GM12878 (cell line): ENCODE measurements around the gene MCTS1. TPM values are rescaled to one million over a fixed set of nuclear protein-coding genes. Genes with fewer than 3 reads are reported as not detected.

Source experiments
- ATF7 ChIP-seq: fragments of 450-650 bp; IDR thresholded peaks from 2 replicates; pipeline ENCODE4 v1.6.1; 2016; ENCODE audit warnings: low read depth, mild to moderate bottlenecking
- CBX5 ChIP-seq: sonication (generic); IDR thresholded peaks from 2 replicates; pipeline ENCODE4 v1.6.1; 2016; ENCODE audit warnings: low read depth, moderate library complexity, mild to moderate bottlenecking, inconsistent platforms
- CREB1 ChIP-seq: IDR thresholded peaks from 2 replicates; pipeline ENCODE4 v1.6.1; 2012; ENCODE audit warnings: low read depth, mild to moderate bottlenecking, inconsistent platforms
- EZH2 ChIP-seq: IDR thresholded peaks from 2 replicates; pipeline ENCODE4 v1.6.1; 2012; ENCODE audit warnings: low read depth, mild to moderate bottlenecking, control low read depth, inconsistent platforms, low read length, borderline replicate concordance; ENCODE audit not compliant: control insufficient read depth
- FOXK2 ChIP-seq: fragments of 450-650 bp; IDR thresholded peaks from 2 replicates; pipeline ENCODE4 v1.6.1; 2017; ENCODE audit warnings: mild to moderate bottlenecking, moderate library complexity
- GABPA ChIP-seq: IDR thresholded peaks from 2 replicates; pipeline ENCODE4 v1.6.1; 2014; ENCODE audit warnings: antibody characterized with exemption, low read depth, mild to moderate bottlenecking, inconsistent platforms
- IKZF2 ChIP-seq, 2 experiments: fragments of 450-650 bp; IDR thresholded peaks; 2 replicates each; pipeline ENCODE4 v1.6.1; 2017; ENCODE audit warnings: mild to moderate bottlenecking in 2 of 2, moderate library complexity in 2 of 2
- KAT2A ChIP-seq: conservative IDR thresholded peaks from 2 replicates; pipeline ENCODE4 v1.6.1; 2011; ENCODE audit warnings: low read depth, low read length; ENCODE audit not compliant: control insufficient read depth
- MYC ChIP-seq: IDR thresholded peaks from 2 replicates; pipeline ENCODE4 v1.6.1; 2011; ENCODE audit warnings: mild to moderate bottlenecking, low read length, moderate library complexity, inconsistent platforms; ENCODE audit not compliant: insufficient read depth, insufficient replicate concordance, insufficient read length, severe bottlenecking
- POLR2A ChIP-seq: IDR thresholded peaks from 2 replicates; pipeline ENCODE4 v1.6.1; 2011; ENCODE audit warnings: low read depth, mild to moderate bottlenecking, low read length
- TCF12 ChIP-seq: IDR thresholded peaks from 2 replicates; pipeline ENCODE4 v1.6.1; 2011; ENCODE audit warnings: low read depth, mild to moderate bottlenecking, low read length
- ZZZ3 ChIP-seq: IDR thresholded peaks from 2 replicates; pipeline ENCODE4 v1.6.1; 2011; ENCODE audit warnings: low read depth; ENCODE audit not compliant: control insufficient read depth, insufficient read length
- polyA plus RNA-seq, 11 experiments: library from polyadenylated mRNA; depleted of rRNA in 4 of 11; unstranded in 6 of 11; stranded (reverse) in 5 of 11; fragments of >200 nt; fragmentation: Nextera tagmentation in 4 of 11; fragmentation: Illumina TruSeq in 1 of 11; extraction: Ambion mirVana in 4 of 11; extraction: Trizol in 1 of 11; gene quantifications; 1 replicate in 1 of 11; 2 replicates in 10 of 11; pipeline versions ENCODE4 v1.2.1 to v1.2.3, GENCODE V29; 2011 to 2016; ENCODE audit warnings: inconsistent platforms in 2 of 11, missing spikeins in 2 of 11, low read depth in 1 of 11
- total RNA-seq, 4 experiments: library from RNA; depleted of rRNA in 3 of 4; stranded (reverse); fragments of >200 nt in 3 of 4; fragmentation: Illumina TruSeq in 1 of 4; extraction: Trizol in 1 of 4; gene quantifications; 2 replicates each; pipeline versions ENCODE4 v1.2.1 to v1.2.3, GENCODE V29; 2013 to 2021
- TF ChIP-seq, protein P1 (sequence below): fragments of 450-650 bp; IDR thresholded peaks from 2 replicates; pipeline ENCODE4 v1.6.1; 2016; ENCODE audit warnings: mild to moderate bottlenecking, moderate library complexity, borderline replicate concordance
- TF ChIP-seq, protein P2 (sequence below): IDR thresholded peaks from 2 replicates; pipeline ENCODE4 v1.6.1; 2011; ENCODE audit warnings: low read depth, mild to moderate bottlenecking, low read length, moderate library complexity, borderline replicate concordance; ENCODE audit errors: extremely low read depth
- TF ChIP-seq, protein P3 (sequence below): IDR thresholded peaks from 2 replicates; pipeline ENCODE4 v1.6.1; 2012; ENCODE audit warnings: improper control_type of control experiment, low read depth, low read length; ENCODE audit not compliant: insufficient replicate concordance
- TF ChIP-seq, protein P4 (sequence below): fragments of 450-650 bp; conservative IDR thresholded peaks from 2 replicates; pipeline ENCODE4 v1.6.1; 2017; ENCODE audit warnings: mild to moderate bottlenecking, moderate library complexity

The MCTS1 gene
- total and polyA plus RNA-seq, 10 of the 15 experiments (the other 5 are each of a cell fraction or from before 2014, with no cell fraction given): 59.5 to 238 (median 115) TPM

DNA sequence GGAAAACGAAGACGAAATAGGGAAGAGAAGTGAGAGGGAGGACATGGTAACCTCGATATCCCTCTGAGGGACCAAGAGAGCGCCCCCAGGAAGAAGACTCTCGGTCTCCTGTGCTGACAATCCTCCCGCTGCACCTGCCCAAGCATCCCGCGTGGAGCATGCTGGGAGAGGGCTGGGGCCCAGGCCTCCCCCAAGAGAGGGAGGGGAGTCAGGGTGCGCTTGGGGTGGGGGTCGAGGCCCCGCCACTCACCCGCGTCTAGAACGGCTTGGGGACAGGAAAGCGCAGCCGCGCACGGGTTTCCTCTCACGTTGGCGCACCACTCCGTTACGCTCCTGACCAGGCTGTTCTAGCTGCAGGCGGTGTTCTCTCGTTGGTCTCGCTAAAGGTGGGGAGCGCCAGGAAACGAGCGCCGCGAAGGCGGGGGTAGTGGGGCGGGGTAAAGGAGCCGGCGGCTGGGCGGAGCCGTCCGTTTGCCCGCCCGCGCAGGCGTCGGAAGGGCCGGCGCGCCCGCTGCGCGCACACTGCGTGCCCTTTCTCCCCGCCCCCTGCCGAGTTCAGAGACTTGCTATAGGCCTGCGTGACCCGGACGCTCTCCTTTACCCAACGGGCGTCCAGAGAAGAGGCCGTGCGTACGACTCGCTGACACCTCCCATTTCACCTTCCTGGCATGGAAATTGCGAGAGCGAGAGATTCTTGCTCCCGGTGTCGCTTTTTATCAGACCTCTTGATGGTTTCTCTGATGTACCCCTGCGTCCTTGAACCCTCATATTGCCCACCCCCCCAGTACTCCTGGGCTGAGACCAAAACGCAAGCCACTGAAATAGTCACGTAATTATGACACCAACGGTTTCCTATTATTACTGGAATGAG lies 26.0 kb downstream of the MCTS1 start, which contains the start of gene C1GALT1C1 (continued):
- TF ChIP-seq POLR2A: peak; percentile 86
- TF ChIP-seq GABPA: no peak; the same call in 1 of the 2 replicates
- TF ChIP-seq IKZF2 (IDR thresholded peaks at IDR 0.05): no peak
- 0 out of 2 replicates have a peak, but pooled peaks have one; percentile 51 for TF ChIP-seq TCF12
- TF ChIP-seq EZH2: no peak
- TF ChIP-seq CBX5: no peak
- TF ChIP-seq, protein P1, sequence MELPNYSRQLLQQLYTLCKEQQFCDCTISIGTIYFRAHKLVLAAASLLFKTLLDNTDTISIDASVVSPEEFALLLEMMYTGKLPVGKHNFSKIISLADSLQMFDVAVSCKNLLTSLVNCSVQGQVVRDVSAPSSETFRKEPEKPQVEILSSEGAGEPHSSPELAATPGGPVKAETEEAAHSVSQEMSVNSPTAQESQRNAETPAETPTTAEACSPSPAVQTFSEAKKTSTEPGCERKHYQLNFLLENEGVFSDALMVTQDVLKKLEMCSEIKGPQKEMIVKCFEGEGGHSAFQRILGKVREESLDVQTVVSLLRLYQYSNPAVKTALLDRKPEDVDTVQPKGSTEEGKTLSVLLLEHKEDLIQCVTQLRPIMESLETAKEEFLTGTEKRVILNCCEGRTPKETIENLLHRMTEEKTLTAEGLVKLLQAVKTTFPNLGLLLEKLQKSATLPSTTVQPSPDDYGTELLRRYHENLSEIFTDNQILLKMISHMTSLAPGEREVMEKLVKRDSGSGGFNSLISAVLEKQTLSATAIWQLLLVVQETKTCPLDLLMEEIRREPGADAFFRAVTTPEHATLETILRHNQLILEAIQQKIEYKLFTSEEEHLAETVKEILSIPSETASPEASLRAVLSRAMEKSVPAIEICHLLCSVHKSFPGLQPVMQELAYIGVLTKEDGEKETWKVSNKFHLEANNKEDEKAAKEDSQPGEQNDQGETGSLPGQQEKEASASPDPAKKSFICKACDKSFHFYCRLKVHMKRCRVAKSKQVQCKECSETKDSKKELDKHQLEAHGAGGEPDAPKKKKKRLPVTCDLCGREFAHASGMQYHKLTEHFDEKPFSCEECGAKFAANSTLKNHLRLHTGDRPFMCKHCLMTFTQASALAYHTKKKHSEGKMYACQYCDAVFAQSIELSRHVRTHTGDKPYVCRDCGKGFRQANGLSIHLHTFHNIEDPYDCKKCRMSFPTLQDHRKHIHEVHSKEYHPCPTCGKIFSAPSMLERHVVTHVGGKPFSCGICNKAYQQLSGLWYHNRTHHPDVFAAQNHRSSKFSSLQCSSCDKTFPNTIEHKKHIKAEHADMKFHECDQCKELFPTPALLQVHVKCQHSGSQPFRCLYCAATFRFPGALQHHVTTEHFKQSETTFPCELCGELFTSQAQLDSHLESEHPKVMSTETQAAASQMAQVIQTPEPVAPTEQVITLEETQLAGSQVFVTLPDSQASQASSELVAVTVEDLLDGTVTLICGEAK: peak; percentile 38; the same call in 1 of the 2 replicates
- TF ChIP-seq, protein P2, sequence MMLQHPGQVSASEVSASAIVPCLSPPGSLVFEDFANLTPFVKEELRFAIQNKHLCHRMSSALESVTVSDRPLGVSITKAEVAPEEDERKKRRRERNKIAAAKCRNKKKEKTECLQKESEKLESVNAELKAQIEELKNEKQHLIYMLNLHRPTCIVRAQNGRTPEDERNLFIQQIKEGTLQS: no peak
- TF ChIP-seq, protein P3, sequence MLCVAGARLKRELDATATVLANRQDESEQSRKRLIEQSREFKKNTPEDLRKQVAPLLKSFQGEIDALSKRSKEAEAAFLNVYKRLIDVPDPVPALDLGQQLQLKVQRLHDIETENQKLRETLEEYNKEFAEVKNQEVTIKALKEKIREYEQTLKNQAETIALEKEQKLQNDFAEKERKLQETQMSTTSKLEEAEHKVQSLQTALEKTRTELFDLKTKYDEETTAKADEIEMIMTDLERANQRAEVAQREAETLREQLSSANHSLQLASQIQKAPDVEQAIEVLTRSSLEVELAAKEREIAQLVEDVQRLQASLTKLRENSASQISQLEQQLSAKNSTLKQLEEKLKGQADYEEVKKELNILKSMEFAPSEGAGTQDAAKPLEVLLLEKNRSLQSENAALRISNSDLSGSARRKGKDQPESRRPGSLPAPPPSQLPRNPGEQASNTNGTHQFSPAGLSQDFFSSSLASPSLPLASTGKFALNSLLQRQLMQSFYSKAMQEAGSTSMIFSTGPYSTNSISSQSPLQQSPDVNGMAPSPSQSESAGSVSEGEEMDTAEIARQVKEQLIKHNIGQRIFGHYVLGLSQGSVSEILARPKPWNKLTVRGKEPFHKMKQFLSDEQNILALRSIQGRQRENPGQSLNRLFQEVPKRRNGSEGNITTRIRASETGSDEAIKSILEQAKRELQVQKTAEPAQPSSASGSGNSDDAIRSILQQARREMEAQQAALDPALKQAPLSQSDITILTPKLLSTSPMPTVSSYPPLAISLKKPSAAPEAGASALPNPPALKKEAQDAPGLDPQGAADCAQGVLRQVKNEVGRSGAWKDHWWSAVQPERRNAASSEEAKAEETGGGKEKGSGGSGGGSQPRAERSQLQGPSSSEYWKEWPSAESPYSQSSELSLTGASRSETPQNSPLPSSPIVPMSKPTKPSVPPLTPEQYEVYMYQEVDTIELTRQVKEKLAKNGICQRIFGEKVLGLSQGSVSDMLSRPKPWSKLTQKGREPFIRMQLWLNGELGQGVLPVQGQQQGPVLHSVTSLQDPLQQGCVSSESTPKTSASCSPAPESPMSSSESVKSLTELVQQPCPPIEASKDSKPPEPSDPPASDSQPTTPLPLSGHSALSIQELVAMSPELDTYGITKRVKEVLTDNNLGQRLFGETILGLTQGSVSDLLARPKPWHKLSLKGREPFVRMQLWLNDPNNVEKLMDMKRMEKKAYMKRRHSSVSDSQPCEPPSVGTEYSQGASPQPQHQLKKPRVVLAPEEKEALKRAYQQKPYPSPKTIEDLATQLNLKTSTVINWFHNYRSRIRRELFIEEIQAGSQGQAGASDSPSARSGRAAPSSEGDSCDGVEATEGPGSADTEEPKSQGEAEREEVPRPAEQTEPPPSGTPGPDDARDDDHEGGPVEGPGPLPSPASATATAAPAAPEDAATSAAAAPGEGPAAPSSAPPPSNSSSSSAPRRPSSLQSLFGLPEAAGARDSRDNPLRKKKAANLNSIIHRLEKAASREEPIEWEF: no peak
- peak; percentile 59; the same call in 1 of the 2 replicates for TF ChIP-seq CREB1
- no peak for TF ChIP-seq KAT2A
- TF ChIP-seq FOXK2: no peak
- TF ChIP-seq, protein P4, sequence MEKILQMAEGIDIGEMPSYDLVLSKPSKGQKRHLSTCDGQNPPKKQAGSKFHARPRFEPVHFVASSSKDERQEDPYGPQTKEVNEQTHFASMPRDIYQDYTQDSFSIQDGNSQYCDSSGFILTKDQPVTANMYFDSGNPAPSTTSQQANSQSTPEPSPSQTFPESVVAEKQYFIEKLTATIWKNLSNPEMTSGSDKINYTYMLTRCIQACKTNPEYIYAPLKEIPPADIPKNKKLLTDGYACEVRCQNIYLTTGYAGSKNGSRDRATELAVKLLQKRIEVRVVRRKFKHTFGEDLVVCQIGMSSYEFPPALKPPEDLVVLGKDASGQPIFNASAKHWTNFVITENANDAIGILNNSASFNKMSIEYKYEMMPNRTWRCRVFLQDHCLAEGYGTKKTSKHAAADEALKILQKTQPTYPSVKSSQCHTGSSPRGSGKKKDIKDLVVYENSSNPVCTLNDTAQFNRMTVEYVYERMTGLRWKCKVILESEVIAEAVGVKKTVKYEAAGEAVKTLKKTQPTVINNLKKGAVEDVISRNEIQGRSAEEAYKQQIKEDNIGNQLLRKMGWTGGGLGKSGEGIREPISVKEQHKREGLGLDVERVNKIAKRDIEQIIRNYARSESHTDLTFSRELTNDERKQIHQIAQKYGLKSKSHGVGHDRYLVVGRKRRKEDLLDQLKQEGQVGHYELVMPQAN: no peak; the same call in 1 of the 2 replicates
- no peak for TF ChIP-seq ATF7
- no peak for TF ChIP-seq MYC
- TF ChIP-seq ZZZ3: no peak
